PC-9 (cell line): ENCODE data around the gene DYDC1. TPM values are rescaled to one million over a fixed set of nuclear protein-coding genes. Genes with fewer than 3 reads are reported as not detected.

Experiments
- BruUV-seq: library from RNA; stranded (reverse); fragments of 400-500 nt; replicated peaks from 2 replicates; lab custom pipeline; 2021; lab: Mats Ljungman, UMichigan
- CTCF ChIA-PET: fragments of 300-600 bp; sonication (Branson Sonifier 250); formaldehyde crosslinking; loops from one replicate; lab custom pipeline; 2022; ENCODE audit warnings: antibody characterized with exemption; lab: Charles Lee
- POLR2A ChIA-PET: fragments of 300-600 bp; sonication (Branson Sonifier 250); formaldehyde crosslinking; loops from one replicate; lab custom pipeline; 2022; ENCODE audit warnings: antibody characterized with exemption; ENCODE audit not compliant: unreplicated experiment; lab: Charles Lee
- DNase-seq, 2 experiments: peaks; one replicate each; pipeline versions ENCODE4 v3.0.0 to v3.0.0-alpha.2; 2015 to 2022; ENCODE audit warnings: mixed read lengths in 1 of 2
- H2AFZ ChIP-seq: fragments of 200-600 bp; sonication (generic); 2 replicates; pipeline ENCODE4 v1.8.1; 2017; ENCODE audit warnings: antibody characterized with exemption
- H3F3A ChIP-seq: fragments of 200-600 bp; sonication (generic); 2 replicates; pipeline ENCODE4 v1.8.1; 2017; ENCODE audit warnings: antibody characterized with exemption, mild to moderate bottlenecking, low read depth; ENCODE audit not compliant: insufficient read depth
- H3K27ac ChIP-seq: fragments of 200-600 bp; sonication (generic); 2 replicates; pipeline ENCODE4 v1.6.1; 2016; ENCODE audit warnings: mixed run types
- H3K27me3 ChIP-seq: fragments of 200-600 bp; sonication (generic); 2 replicates; pipeline ENCODE4 v1.6.1; 2016; ENCODE audit warnings: low read depth, mixed run types; ENCODE audit not compliant: insufficient read depth
- H3K36me3 ChIP-seq: fragments of 200-600 bp; sonication (generic); 2 replicates; pipeline ENCODE4 v1.6.1; 2016; ENCODE audit warnings: low read depth, mixed run types
- H3K4me1 ChIP-seq: fragments of 200-600 bp; sonication (generic); replicated peaks from 2 replicates; pipeline ENCODE4 v1.6.1; 2016; ENCODE audit warnings: mixed run types; ENCODE audit not compliant: insufficient read depth
- H3K4me2 ChIP-seq: fragments of 200-600 bp; sonication (generic); 2 replicates; pipeline ENCODE4 v1.6.1; 2017; ENCODE audit warnings: mixed run types
- H3K4me3 ChIP-seq: fragments of 200-600 bp; sonication (generic); 2 replicates; pipeline ENCODE4 v1.6.1; 2016; ENCODE audit warnings: mixed run types
- H3K79me2 ChIP-seq: fragments of 200-600 bp; sonication (generic); 2 replicates; pipeline ENCODE4 v1.6.1; 2017; ENCODE audit warnings: low read depth, mixed run types
- H3K9me2 ChIP-seq: fragments of 200-600 bp; sonication (generic); 2 replicates; pipeline ENCODE4 v1.8.1; 2017; ENCODE audit warnings: mild to moderate bottlenecking; ENCODE audit not compliant: insufficient read depth
- H3K9me3 ChIP-seq: fragments of 200-600 bp; sonication (generic); 2 replicates; pipeline ENCODE4 v1.8.1; 2016; ENCODE audit warnings: low read depth; ENCODE audit not compliant: insufficient read depth
- H4K20me1 ChIP-seq: fragments of 200-600 bp; sonication (generic); 2 replicates; pipeline ENCODE4 v1.8.1; 2017; ENCODE audit not compliant: insufficient read depth
- EZH2 ChIP-seq: fragments of 200-600 bp; sonication (generic); IDR thresholded peaks from 2 replicates; pipeline ENCODE4 v1.8.0; 2017; ENCODE audit warnings: antibody characterized with exemption, low read depth
- intact Hi-C: fragments of 100-400 bp; cut with micrococcal nuclease; formaldehyde crosslinking; loops from one replicate; pipeline ENCODE4 v1.10.0; 2022; ENCODE audit not compliant: unreplicated experiment
- total RNA-seq: library from RNA; stranded (reverse); gene quantifications from 2 replicates; pipeline ENCODE4 v1.2.3, GENCODE V29; 2021
- TF ChIP-seq, protein P1 (sequence below): fragments of 200-600 bp; sonication (generic); conservative IDR thresholded peaks from 2 replicates; pipeline ENCODE4 v1.6.1; 2017; ENCODE audit warnings: mixed run types, antibody characterized with exemption, mild to moderate bottlenecking, moderate library complexity

The DYDC1 gene
- total RNA-seq, 1 experiment from 2014 or later, result not detected

DNA sequence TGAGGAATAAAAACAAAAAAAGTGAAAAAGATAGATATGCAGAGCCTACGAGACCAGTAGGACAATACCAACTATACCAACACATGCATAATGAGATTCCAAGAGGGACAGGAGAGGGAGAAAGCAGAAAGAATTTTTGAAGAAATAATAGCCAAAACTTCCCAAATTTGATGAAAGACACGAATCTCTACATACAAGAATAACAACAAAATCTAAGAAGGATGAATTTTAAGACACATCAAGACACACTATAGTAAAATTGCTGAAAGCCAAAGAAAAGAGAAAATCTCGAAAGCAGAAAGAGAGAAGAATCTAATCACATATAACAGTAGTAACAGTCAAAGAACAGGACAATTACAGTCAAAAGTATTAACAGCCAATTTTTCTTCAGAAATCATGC lies 59.6 kb downstream of the DYDC1 start:
- BruUV-seq, result no TSS peak

DNA sequence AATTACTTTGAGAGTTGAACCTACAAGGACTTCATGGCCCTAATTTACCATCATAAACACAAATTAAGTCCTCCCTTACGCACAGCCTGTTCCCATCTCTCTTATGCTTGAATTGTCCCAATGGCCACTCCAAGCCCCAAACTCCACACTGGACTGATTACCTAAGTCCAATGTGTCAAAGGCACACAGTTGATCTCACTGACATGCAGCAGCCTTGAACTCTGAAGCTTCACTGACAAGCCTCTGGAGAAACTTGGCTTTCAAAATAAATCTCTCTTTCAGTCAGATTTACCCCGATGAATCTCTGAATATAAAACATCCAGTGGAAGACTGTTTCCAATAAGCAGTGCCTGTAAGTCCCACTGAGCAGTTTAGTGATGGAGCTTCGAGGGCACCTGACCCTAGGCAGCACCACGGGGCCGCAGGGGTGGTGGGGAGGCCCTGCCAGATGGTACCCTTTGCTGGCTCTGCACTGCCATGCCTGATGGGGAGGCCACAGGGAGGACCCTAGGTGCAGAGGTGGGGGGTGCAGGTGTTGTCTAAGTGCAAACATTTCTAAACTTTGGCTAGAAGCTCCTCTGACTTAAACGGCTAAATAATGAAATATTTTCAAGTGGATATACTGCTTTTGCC lies 63.8 kb downstream of the DYDC1 start:
- BruUV-seq, result no TSS peak
- intact Hi-C loops, result no loop called here
- H3K9me3 ChIP-seq, result no peaks in the 10 kb centered on the region
- H3K36me3 ChIP-seq, result no peaks in the 10 kb centered on the region
- no peaks in the 10 kb centered on the region for H3K9me2 ChIP-seq
- ChIA-PET CTCF (no interaction called here), POLR2A (no interaction called here)
- no peak for DNase-seq
- TF ChIP-seq, protein P1, sequence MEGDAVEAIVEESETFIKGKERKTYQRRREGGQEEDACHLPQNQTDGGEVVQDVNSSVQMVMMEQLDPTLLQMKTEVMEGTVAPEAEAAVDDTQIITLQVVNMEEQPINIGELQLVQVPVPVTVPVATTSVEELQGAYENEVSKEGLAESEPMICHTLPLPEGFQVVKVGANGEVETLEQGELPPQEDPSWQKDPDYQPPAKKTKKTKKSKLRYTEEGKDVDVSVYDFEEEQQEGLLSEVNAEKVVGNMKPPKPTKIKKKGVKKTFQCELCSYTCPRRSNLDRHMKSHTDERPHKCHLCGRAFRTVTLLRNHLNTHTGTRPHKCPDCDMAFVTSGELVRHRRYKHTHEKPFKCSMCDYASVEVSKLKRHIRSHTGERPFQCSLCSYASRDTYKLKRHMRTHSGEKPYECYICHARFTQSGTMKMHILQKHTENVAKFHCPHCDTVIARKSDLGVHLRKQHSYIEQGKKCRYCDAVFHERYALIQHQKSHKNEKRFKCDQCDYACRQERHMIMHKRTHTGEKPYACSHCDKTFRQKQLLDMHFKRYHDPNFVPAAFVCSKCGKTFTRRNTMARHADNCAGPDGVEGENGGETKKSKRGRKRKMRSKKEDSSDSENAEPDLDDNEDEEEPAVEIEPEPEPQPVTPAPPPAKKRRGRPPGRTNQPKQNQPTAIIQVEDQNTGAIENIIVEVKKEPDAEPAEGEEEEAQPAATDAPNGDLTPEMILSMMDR, result no peak
- TF ChIP-seq EZH2, result no peak
- H3K27ac ChIP-seq, result no peak overlapping the region
- no peaks in the 10 kb centered on the region for H4K20me1 ChIP-seq
- H3F3A ChIP-seq, result no peaks in the 10 kb centered on the region
- H3K27me3 ChIP-seq, result peaks cover 69% of the 10 kb centered on the region
- no peak overlapping the region for H2AFZ ChIP-seq
- H3K4me1 ChIP-seq, result no peaks in the 10 kb centered on the region; the same call in 1 of the 2 replicates
- no peak overlapping the region for H3K4me3 ChIP-seq
- no peak overlapping the region for H3K4me2 ChIP-seq
- no peaks in the 10 kb centered on the region for H3K79me2 ChIP-seq

More for the DNA sequence above, 59.6 kb downstream of the DYDC1 start:
- Histone ChIP-seq H2AFZ (no peak overlapping the region), H3K9me2 (no peaks in the 10 kb centered on the region; the same call in 1 of the 2 replicates), H3K9me3 (peaks cover 9% of the 10 kb centered on the region; the same call in 1 of the 2 replicates), H3K4me3 (no peak overlapping the region), H3K79me2 (no peaks in the 10 kb centered on the region), H3K4me1 (no peaks in the 10 kb centered on the region), H3K27ac (no peak overlapping the region), H4K20me1 (no peaks in the 10 kb centered on the region), H3K27me3 (peaks cover 51% of the 10 kb centered on the region), H3K36me3 (no peaks in the 10 kb centered on the region), H3F3A (no peaks in the 10 kb centered on the region), H3K4me2 (no peak overlapping the region)
- CTCF ChIA-PET, result no interaction called here
- POLR2A ChIA-PET, result no interaction called here
- TF ChIP-seq, protein P1, result no peak
- no peak for TF ChIP-seq EZH2
- no peak for DNase-seq
- intact Hi-C loops, result no loop called here

DNA sequence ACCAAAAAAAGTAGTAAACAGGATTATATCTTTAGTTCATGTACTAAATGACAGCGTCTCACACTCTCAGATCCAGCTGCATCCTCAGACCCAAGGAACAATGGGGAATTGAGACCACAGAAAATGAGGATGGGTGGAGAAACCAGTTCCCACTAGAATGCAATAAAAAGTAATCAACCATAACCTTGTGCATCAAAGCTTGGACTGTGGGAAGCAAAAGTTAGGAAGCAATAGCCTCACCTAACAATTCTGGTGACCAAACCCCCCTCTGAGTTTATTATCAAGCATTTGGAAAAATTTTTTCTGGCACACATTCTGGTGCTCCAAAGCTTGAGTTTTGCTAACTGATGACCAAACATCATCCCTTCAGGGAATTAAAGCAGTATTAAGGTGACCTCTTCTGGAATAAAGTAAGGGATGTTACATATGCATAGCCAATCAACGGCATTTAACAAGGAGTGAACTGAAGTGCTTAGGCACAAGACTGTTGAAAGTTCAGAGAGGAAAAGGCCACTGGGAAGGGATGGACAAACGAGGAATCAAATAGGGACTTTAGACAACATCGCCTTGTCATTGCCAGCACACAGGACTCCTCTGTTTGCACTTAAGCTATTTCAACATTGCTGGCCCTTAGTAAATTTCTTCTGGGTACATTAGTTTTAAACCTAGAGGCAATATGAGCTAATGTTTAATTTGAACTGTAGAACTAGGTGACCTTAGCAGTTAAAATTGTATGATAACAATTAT lies 65.9 kb downstream of the DYDC1 start:
- DNase-seq, result no peak
- H3K9me3 ChIP-seq, result no peaks in the 10 kb centered on the region
- no peak overlapping the region for H3K4me3 ChIP-seq
- TF ChIP-seq, protein P1, result no peak
- no peak for TF ChIP-seq EZH2
- no peaks in the 10 kb centered on the region for H3F3A ChIP-seq
- no TSS peak for BruUV-seq
- no peaks in the 10 kb centered on the region for H3K36me3 ChIP-seq
- H3K27ac ChIP-seq, result no peak overlapping the region
- no peaks in the 10 kb centered on the region; the same call in 1 of the 2 replicates for H3K4me1 ChIP-seq
- no peak overlapping the region for H3K4me2 ChIP-seq
- no peaks in the 10 kb centered on the region for H3K79me2 ChIP-seq
- no peaks in the 10 kb centered on the region for H4K20me1 ChIP-seq
- peaks cover 61% of the 10 kb centered on the region for H3K27me3 ChIP-seq
- intact Hi-C loops, result no loop called here
- H3K9me2 ChIP-seq, result no peaks in the 10 kb centered on the region
- ChIA-PET POLR2A (no interaction called here), CTCF (interaction anchor here (0.6 kb wide), 1 partner anchor 375 kb away, joined by 3 read pairs; no protein-coding TSS in a partner anchor)
- H2AFZ ChIP-seq, result no peak overlapping the region
